Thoracic aorta (tissue), 2 donors: Measurements from ENCODE around the gene CDHR4. TPM values are rescaled to one million over a fixed set of nuclear protein-coding genes. Genes with fewer than 3 reads are reported as not detected.

ENCODE experiments used
- ATAC-seq: fragments of 150-250 bp; one replicate; pipeline ENCODE4 v1.8.0; 2017; ENCODE audit warnings: low read depth; ENCODE audit not compliant: insufficient number of reproducible peaks, low FRiP score
- DNase-seq: peaks from one replicate; pipeline ENCODE4 v3.0.0-alpha.2; 2020; ENCODE audit warnings: low spot score
- H3K27ac ChIP-seq, 2 donors: fragments of 200-600 bp; sonication (generic); 1 replicate in 1 of 2; 2 replicates in 1 of 2; pipeline ENCODE4 v1.5.1; 2016; ENCODE audit warnings: mild to moderate bottlenecking in 2 of 2, moderate library complexity in 2 of 2
- H3K27me3 ChIP-seq: fragments of 200-600 bp; sonication (generic); replicated peaks from 2 replicates; pipeline ENCODE4 v1.6.0; 2016; ENCODE audit warnings: mild to moderate bottlenecking; ENCODE audit not compliant: insufficient read depth
- H3K36me3 ChIP-seq: fragments of 200-600 bp; sonication (generic); one replicate; pipeline ENCODE4 v1.5.1; 2016
- H3K4me1 ChIP-seq, 2 donors: fragments of 200-600 bp; sonication (generic); 1 replicate in 1 of 2; 2 replicates in 1 of 2; pipeline versions ENCODE4 v1.5.1 to v1.6.0; 2016; ENCODE audit warnings: low read depth in 2 of 2, mild to moderate bottlenecking in 1 of 2; ENCODE audit not compliant: control insufficient read depth in 1 of 2
- H3K4me3 ChIP-seq: fragments of 200-600 bp; sonication (generic); 2 replicates; pipeline ENCODE4 v1.5.1; 2016; ENCODE audit warnings: mild to moderate bottlenecking
- H3K9me3 ChIP-seq: fragments of 200-600 bp; sonication (generic); 2 replicates; pipeline ENCODE4 v1.5.1; 2016
- total RNA-seq, 2 donors: library from RNA; depleted of rRNA; stranded (reverse); fragments of >200 nt; gene quantifications; one replicate each; pipeline versions ENCODE4 v1.1.0 to v1.2.3, GENCODE V29; 2016
- TF ChIP-seq, protein P1 (sequence below): fragments of 200-600 bp; sonication (generic); IDR thresholded peaks from one replicate; pipeline ENCODE4 v1.5.1; 2019; ENCODE audit warnings: antibody characterized with exemption

Gene CDHR4
- total RNA-seq, 2 donors from 2014 or later = 0.68 TPM; not detected in 1

DNA sequence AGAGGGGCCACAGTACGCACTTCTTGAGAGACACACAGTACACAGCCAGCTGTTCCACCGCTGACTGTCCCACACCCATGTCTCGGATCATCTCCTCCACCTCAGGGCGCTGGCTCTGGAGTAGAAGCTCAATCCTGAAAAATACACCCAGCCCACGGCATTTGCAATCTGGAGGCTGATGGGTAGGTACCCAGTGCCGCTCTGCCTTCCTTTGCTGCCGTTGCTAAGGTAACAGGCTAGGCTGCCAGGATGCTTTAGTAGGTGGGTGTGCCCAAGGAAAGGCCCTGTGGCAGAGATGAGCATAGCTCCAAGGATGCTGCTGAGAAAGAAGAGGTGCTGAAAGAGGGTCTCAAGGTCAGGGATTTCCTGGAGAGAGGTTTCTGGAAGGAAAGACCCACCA, 42.1 kb upstream of the CDHR4 start:
- no peaks in the 10 kb centered on the region for H3K27me3 ChIP-seq
- H3K36me3 ChIP-seq = no peaks in the 10 kb centered on the region
- TF ChIP-seq, protein P1, sequence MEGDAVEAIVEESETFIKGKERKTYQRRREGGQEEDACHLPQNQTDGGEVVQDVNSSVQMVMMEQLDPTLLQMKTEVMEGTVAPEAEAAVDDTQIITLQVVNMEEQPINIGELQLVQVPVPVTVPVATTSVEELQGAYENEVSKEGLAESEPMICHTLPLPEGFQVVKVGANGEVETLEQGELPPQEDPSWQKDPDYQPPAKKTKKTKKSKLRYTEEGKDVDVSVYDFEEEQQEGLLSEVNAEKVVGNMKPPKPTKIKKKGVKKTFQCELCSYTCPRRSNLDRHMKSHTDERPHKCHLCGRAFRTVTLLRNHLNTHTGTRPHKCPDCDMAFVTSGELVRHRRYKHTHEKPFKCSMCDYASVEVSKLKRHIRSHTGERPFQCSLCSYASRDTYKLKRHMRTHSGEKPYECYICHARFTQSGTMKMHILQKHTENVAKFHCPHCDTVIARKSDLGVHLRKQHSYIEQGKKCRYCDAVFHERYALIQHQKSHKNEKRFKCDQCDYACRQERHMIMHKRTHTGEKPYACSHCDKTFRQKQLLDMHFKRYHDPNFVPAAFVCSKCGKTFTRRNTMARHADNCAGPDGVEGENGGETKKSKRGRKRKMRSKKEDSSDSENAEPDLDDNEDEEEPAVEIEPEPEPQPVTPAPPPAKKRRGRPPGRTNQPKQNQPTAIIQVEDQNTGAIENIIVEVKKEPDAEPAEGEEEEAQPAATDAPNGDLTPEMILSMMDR = no peak

DNA sequence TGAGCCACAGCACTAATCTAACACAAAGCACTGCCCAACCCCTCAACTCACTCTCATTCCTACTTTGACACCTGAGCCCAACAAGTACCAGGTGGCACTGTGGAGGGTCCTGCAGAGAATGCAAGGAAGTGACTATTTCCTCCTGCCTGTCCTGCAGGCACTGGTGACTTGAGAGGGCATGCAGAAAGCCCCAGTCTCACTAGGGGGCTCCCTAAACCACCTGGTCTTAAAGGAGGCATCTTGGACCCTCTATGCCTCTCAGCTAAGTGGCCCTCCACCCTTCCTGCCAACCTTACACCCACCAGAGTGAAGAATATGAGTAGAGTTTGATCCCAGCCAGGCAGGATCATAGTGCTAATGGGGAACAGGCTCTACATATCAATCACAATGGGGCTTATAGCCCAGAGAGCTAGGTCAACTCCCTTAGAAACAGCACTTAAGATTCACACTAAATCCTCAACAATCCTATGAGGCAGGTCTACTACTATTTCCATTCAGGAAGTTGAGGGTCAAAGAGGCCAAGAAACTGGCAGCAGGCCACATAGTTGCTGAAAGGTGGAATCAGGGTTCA, 41.5 kb upstream of the CDHR4 start:
- DNase-seq = no peak

More for the DNA sequence above, 42.1 kb upstream of the CDHR4 start:
- DNase-seq = no peak
- ATAC-seq = no peak
- no peaks in the 10 kb centered on the region for H3K9me3 ChIP-seq
- H3K4me1 ChIP-seq = peaks cover 0 to 12% of the 10 kb centered on the region in 2 donors
- H3K27ac ChIP-seq = no peak overlapping the region
- H3K4me3 ChIP-seq = no peak overlapping the region

DNA sequence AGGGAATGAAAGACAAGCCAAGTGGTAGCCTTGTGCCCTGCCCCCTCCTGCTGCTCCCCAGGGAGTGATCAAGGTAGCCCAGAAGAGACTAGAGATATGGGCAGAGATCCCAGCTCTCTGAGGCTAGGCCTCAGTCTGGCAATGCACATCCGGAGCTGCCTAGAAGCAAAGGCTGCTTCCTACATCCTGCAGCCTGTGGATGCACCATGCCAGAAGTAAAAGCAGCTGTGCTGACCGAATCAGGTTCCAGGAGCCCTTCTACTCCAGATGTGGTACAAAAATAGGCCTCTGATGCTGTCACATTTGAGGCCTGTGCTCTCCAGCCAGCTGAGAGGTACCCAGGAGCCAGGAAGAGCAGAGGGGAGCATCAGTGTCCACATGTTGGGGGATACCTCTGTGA, 40.7 kb upstream of the CDHR4 start:
- ATAC-seq (no peak), DNase-seq (no peak)
- Histone ChIP-seq H3K27me3 (no peaks in the 10 kb centered on the region), H3K27ac (no peak overlapping the region), H3K9me3 (no peaks in the 10 kb centered on the region), H3K36me3 (no peaks in the 10 kb centered on the region), H3K4me3 (no peak overlapping the region), H3K4me1 (peaks cover 0 to 12% of the 10 kb centered on the region in 2 donors)
- TF ChIP-seq, protein P1 = no peak

More for the DNA sequence above, 41.5 kb upstream of the CDHR4 start:
- Histone ChIP-seq H3K27me3 (no peaks in the 10 kb centered on the region), H3K4me1 (peaks cover 0 to 12% of the 10 kb centered on the region in 2 donors), H3K4me3 (no peak overlapping the region), H3K27ac (no peak overlapping the region), H3K36me3 (no peaks in the 10 kb centered on the region), H3K9me3 (no peaks in the 10 kb centered on the region)
- no peak for ATAC-seq
- TF ChIP-seq, protein P1 = no peak

- no peak overlapping the region for H3K27ac ChIP-seq
Observed at GRCh38 chr3:49839193-49839809, 39.6 kb upstream of the CDHR4 start.

GRCh38 chr3:49831341-49831740, 31.7 kb upstream of the CDHR4 start:
- no peaks in the 10 kb centered on the region for H3K9me3 ChIP-seq
- no peak overlapping the region for H3K27ac ChIP-seq
- H3K36me3 ChIP-seq = no peaks in the 10 kb centered on the region
- H3K27me3 ChIP-seq = no peaks in the 10 kb centered on the region
- H3K4me1 ChIP-seq = no peaks in the 10 kb centered on the region
- DNase-seq = no peak
- TF ChIP-seq, protein P1 = no peak
- no peak for ATAC-seq
- no peak overlapping the region for H3K4me3 ChIP-seq

More at GRCh38 chr3:49839193-49839809, 39.6 kb upstream of the CDHR4 start:
- H3K27me3 ChIP-seq = no peaks in the 10 kb centered on the region
- H3K4me3 ChIP-seq = no peak overlapping the region
- H3K9me3 ChIP-seq = no peaks in the 10 kb centered on the region
- peaks cover 0 to 12% of the 10 kb centered on the region in 2 donors for H3K4me1 ChIP-seq
- peak; percentile 18 for DNase-seq
- TF ChIP-seq, protein P1 = peak; percentile 91
- peak; percentile 37 for ATAC-seq
- no peaks in the 10 kb centered on the region for H3K36me3 ChIP-seq
